Astrocyte of the cerebellum (primary cell): ENCODE data around the gene NPIPB2.
"Not testable (repeated sequence)": the region's sequence is repeated elsewhere in the genome, so short reads cannot be mapped to it uniquely, and the experiment has no call there.

ENCODE experiments used
- DNase-seq: peaks from one replicate; pipeline ENCODE4 v3.0.0-alpha.2; 2011; ENCODE audit warnings: low read depth
- H3K4me3 ChIP-seq: 2 replicates; pipeline ENCODE4 v1.5.1; 2011; ENCODE audit warnings: mild to moderate bottlenecking, low read depth, low read length, moderate library complexity
- in situ Hi-C: cut with HindIII; loops from 2 replicates; pipeline ENCODE4 v1.10.0; 2017; ENCODE audit warnings: low sequenced_read_pairs
- TF ChIP-seq, protein P1 (sequence below): IDR thresholded peaks from 2 replicates; pipeline ENCODE4 v1.5.1; 2012; ENCODE audit warnings: low read length, low read depth, moderate library complexity, mild to moderate bottlenecking; ENCODE audit errors: missing control alignments

Gene NPIPB2

DNA sequence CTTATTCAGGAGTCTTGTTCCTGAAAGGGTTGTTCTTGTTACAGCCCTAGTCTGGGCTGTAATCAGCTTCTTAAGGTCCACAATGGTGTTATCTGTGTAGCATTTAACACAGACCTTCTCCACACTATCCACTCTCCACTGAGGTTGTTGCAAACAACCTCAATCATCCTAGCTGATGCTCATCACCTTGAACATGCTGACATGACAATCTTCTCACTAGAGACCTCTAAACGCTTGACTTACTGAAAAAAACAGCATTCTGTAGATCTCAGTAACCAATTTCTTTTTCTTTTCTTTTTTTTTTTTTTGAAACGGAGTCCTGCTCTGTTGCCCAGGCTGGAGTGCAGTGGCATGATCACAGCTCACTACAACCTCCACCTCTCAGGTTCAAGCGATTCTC, 26.7 kb upstream of the NPIPB2 start:
- DNase-seq, result no peak
- H3K4me3 ChIP-seq, result no peak overlapping the region
- in situ Hi-C loops, result no loop called here
- TF ChIP-seq, protein P1, sequence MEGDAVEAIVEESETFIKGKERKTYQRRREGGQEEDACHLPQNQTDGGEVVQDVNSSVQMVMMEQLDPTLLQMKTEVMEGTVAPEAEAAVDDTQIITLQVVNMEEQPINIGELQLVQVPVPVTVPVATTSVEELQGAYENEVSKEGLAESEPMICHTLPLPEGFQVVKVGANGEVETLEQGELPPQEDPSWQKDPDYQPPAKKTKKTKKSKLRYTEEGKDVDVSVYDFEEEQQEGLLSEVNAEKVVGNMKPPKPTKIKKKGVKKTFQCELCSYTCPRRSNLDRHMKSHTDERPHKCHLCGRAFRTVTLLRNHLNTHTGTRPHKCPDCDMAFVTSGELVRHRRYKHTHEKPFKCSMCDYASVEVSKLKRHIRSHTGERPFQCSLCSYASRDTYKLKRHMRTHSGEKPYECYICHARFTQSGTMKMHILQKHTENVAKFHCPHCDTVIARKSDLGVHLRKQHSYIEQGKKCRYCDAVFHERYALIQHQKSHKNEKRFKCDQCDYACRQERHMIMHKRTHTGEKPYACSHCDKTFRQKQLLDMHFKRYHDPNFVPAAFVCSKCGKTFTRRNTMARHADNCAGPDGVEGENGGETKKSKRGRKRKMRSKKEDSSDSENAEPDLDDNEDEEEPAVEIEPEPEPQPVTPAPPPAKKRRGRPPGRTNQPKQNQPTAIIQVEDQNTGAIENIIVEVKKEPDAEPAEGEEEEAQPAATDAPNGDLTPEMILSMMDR, result no peak

DNA sequence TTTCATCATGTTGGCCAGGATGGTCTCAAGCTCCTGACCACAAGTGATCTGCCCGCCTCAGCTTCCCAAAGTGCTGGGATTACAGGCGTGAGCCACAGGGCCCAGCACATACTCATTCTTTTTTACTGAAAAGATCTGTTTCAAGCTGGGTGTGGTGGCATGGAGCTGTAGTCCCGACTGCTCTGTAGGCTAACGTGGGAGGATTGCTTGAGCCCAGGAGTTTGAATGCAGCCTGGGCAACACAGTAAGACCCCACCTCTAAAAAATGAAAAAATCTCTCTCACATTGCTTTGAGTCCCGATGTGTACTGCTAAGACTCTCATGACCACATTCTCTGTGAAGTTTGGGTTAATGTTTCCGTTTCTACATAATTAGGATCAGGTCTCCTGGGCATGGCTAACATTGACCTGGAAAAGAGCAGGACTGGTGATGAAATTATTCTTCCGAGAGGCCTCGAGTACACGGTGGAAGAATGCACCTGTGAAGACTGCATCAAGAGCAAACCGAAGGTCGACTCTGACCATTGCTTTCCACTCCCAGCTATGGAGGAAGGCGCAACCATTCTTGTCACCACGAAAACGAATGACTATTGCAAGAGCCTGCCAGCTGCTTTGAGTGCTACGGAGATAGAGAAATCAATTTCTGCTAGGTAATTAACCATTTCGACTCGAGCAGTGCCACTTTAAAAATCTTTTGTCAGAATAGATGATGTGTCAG, 25.5 kb upstream of the NPIPB2 start:
- in situ Hi-C loops, result no loop called here
- DNase-seq, result no peak
- TF ChIP-seq, protein P1, result no peak
- H3K4me3 ChIP-seq, result no peak overlapping the region

DNA sequence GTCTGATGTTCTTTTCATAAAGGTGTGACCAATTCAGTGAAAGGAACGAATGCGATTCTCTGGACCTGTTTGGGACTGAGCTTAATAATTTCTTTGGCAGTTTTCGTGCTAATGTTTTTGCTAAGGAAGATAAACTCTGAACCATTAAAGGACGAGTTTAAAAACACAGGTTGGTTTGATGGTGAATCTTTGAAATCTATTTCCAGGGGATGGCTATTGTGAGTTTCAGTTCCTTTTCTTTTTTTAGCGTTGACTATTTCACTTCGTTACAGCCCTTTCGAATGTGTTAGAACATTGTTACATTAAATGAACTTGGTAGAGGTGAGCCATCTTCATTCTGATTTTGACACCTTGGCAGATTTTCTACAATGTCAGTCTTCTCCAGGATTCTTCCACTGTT, 24.3 kb upstream of the NPIPB2 start:
- TF ChIP-seq, protein P1, result no peak
- in situ Hi-C loops, result no loop called here
- no peak overlapping the region for H3K4me3 ChIP-seq
- DNase-seq, result no peak

DNA sequence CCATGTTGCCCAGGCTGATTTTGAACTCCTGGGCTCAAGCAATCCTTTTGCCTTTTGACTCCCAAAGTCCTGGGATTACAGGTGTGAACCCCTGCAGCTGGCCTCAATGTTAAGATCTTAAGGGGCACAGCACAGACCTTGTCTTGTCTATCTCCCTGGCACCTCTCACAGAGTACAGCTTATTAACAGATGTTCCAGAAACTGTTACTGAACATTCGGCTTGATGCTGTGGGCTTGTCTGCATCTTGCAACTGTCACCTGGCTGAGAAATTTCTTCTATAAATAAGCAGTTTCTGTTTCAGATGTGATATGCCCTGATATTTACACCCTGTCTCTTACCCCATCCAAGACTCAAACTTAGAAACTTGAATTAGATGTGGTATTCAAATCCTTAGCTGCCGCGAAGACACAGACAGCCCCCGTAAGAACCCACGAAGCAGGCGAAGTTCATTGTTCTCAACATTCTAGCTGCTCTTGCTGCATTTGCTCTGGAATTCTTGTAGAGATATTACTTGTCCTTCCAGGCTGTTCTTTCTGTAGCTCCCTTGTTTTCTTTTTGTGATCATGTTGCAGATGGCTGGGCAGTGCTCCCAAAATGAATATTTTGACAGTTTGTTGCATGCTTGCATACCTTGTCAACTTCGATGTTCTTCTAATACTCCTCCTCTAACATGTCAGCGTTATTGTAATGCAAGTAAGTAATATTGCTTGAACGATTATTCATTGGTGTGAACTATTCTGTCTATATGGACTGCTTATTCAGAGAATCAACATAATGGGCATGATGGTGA, 23.1 kb upstream of the NPIPB2 start, which contains the start of gene TNFRSF17:
TSS of gene TNFRSF17 (plus strand) at position 450 of the 791 bp plus-strand sequence. CDS start at position 565, 115 bp downstream.
- TF ChIP-seq, protein P1, result no peak
- H3K4me3 ChIP-seq, result no peak within 1 kb of the TSS
- in situ Hi-C loops, result no loop called here
- DNase-seq, result no peak

DNA sequence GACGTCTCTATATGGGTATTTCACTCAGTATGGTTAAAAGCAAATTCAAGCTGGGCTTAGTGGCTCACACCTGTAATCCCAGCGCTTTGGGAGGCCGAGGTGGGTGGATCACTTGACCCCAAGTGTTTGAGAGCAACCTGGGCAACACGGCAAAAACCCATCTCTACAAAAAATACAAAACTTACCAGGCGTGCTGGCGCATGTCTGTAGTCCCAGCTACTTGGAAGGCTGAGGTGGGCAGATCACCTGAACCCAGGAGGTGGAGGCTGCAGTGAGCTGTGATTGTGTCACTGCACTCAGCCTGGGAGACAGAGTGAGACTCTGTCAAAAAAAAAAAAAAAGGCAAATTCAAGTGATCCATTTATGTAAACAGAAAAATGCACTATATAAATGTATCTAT, 21.9 kb upstream of the NPIPB2 start:
- in situ Hi-C loops, result no loop called here

DNA sequence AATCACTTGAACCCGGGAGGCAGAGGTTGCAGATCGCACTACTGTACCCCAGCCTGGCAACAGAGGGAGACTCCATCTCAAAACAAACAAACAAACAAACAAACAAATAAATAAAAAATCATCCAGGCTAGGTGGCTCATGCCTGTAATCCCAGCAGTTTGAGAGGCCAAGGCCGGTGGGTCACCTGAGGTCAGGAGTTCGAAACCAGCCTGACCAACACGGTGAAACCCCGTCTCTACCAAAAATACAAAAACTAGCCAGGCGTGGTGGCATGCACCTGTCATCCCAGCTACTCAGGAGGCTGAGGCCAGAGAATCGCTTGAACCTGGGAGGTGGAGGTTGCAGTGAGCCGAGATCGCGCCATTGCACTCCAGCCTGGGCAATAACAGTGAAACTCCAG, 21.1 kb upstream of the NPIPB2 start:
- DNase-seq, in situ Hi-C loops, H3K4me3 ChIP-seq: not testable (repeated sequence)

More for the DNA sequence above, 21.9 kb upstream of the NPIPB2 start:
- no peak for DNase-seq
- TF ChIP-seq, protein P1, result no peak
- H3K4me3 ChIP-seq, result no peak overlapping the region

DNA sequence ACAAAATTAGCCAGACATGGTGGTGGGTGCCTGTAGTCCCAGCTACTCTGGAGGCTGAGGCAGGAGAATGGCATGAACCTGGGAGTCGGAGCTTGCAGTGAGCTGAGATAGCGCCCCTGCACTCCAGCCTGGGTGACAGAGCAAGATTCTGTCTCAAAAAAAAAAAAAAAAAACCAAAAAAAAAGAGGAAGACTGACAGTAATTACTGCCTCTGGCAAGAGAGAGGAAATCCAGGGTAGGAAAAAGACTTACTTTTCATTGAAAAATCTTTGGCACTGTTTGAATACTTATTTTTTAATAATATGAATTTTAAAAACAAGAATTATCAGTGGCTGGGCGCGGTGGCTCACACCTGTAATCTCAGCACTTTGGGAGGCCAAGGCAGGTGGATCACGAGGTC, 20.6 kb upstream of the NPIPB2 start:
- DNase-seq, in situ Hi-C loops, H3K4me3 ChIP-seq: not testable (repeated sequence)
